ENCODE results near the gene PCDHGB7. TPM values are rescaled to one million over a fixed set of nuclear protein-coding genes. Genes with fewer than 3 reads are reported as not detected.

PCDHGB7 gene
- total RNA-seq, 1 donor from 2014 or later = 22.4 TPM

DNA sequence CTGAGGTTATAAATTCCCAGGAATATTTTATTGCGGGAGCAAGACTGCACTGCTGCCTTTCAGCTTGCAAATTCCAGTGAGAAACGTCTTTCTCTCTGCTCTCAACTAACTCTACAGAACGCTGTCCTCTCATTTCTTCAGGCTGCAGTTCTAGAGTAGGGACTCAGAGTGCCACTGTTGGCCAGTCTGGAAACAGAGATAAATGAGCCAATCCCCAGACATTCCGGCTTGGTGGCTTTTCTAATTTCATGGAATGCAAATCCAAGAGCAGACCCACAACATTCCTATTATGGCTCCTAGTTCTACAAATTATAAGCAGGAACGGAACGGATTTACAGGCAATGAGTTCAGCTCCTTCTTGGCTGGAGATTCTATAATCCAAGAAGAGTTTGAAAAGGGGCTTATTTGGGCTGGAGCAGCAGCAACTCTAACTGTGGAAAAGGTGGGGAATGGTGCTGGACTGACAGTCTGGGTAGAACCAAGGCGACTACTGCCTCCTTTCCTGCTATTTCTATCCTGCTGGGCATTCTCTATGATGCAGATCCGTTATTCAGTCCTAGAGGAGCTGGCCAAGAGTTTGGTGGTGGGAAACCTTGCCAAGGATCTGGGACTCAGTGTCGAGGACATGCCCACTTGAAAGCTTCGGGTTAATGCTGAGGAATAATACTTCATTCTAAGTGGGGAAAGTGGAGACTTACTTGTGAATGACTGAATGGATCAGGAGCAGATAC is 22.1 kb downstream of the PCDHGB7 start:
- H3K27me3 ChIP-seq (ENCODE audit: insufficient read depth, low read length) = no peaks in the 10 kb centered on the region
- Mint-ChIP-seq H3K9me3 (ENCODE audit: unreplicated experiment) (no peaks in the 10 kb centered on the region), H3K27ac (ENCODE audit: unreplicated experiment) (no peak overlapping the region), H3K4me3 (ENCODE audit: unreplicated experiment) (no peak overlapping the region), H3K4me1 (ENCODE audit: low read depth, unreplicated experiment) (peaks cover 5% of the 10 kb centered on the region), H3K27me3 (ENCODE audit: low read depth, unreplicated experiment) (no peaks in the 10 kb centered on the region), H3K36me3 (ENCODE audit: low read depth, unreplicated experiment) (peaks cover 21% of the 10 kb centered on the region)
- FAIRE-seq (no peak), DNase-seq (ENCODE audit: low read depth) (peak; percentile 38)
- H3K27ac ChIP-seq (ENCODE audit: low read depth, low read length) = no peak overlapping the region
- H3K9me3 ChIP-seq (ENCODE audit: insufficient read depth, low read depth, low read length) = peaks cover 8% of the 10 kb centered on the region
- no peaks in the 10 kb centered on the region for H3K4me1 ChIP-seq (ENCODE audit: insufficient read depth, low read length)
- H4K20me1 ChIP-seq (ENCODE audit: insufficient read depth, low read length) = peaks cover 4% of the 10 kb centered on the region
- H2AFZ ChIP-seq (ENCODE audit: low read depth, low read length) = no peak overlapping the region
- TF ChIP-seq EZH2 (IDR thresholded peaks at IDR 0.05; ENCODE audit: insufficient read depth, low read length) = no peak
- TF ChIP-seq, protein P1, sequence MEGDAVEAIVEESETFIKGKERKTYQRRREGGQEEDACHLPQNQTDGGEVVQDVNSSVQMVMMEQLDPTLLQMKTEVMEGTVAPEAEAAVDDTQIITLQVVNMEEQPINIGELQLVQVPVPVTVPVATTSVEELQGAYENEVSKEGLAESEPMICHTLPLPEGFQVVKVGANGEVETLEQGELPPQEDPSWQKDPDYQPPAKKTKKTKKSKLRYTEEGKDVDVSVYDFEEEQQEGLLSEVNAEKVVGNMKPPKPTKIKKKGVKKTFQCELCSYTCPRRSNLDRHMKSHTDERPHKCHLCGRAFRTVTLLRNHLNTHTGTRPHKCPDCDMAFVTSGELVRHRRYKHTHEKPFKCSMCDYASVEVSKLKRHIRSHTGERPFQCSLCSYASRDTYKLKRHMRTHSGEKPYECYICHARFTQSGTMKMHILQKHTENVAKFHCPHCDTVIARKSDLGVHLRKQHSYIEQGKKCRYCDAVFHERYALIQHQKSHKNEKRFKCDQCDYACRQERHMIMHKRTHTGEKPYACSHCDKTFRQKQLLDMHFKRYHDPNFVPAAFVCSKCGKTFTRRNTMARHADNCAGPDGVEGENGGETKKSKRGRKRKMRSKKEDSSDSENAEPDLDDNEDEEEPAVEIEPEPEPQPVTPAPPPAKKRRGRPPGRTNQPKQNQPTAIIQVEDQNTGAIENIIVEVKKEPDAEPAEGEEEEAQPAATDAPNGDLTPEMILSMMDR (IDR thresholded peaks at IDR 0.05; ENCODE audit: insufficient read depth, low read depth, low read length) = peak; percentile 11
- peaks cover 13% of the 10 kb centered on the region for H3K79me2 ChIP-seq (ENCODE audit: insufficient read depth, low read length)
- H3K9ac ChIP-seq (ENCODE audit: low read length) = no peak overlapping the region
- no peak overlapping the region for H3K4me3 ChIP-seq (ENCODE audit: insufficient read depth, low read depth, low read length)
- no peak overlapping the region for H3K4me2 ChIP-seq (ENCODE audit: low read length)
- no peaks in the 10 kb centered on the region for H3K36me3 ChIP-seq (ENCODE audit: insufficient read depth, low read length)

DNA sequence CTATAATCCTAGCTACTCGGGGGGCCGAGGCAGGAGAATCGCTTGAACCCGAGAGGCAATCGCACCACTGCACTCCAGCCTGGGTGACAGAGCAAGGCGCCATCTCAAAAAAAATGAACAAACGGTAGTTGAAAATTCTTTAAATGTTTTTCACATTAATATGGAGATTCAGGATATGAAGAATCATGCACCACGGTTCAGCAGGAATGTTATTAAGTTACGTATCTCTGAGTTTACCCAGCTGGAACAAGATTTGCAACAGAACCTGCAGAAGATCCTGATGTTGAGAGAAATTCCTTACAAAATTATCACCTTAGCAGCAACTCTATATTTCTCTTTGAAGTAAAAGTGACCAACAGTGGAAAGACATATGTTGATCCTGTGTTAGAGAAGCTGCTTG is 22.9 kb downstream of the PCDHGB7 start:
- DNase-seq (ENCODE audit: low read depth) (no peak), FAIRE-seq (no peak)
- peaks cover 21% of the 10 kb centered on the region for H3K36me3 Mint-ChIP-seq (ENCODE audit: low read depth, unreplicated experiment)
- no peak overlapping the region for H3K4me3 ChIP-seq (ENCODE audit: insufficient read depth, low read depth, low read length)
- H3K27ac ChIP-seq (ENCODE audit: low read depth, low read length) = no peak overlapping the region
- H2AFZ ChIP-seq (ENCODE audit: low read depth, low read length) = no peak overlapping the region
- no peak overlapping the region for H3K27ac Mint-ChIP-seq (ENCODE audit: unreplicated experiment)
- no peak overlapping the region for H3K9ac ChIP-seq (ENCODE audit: low read length)
- H4K20me1 ChIP-seq (ENCODE audit: insufficient read depth, low read length) = peaks cover 4% of the 10 kb centered on the region
- no peaks in the 10 kb centered on the region for H3K27me3 Mint-ChIP-seq (ENCODE audit: low read depth, unreplicated experiment)
- H3K9me3 Mint-ChIP-seq (ENCODE audit: unreplicated experiment) = no peaks in the 10 kb centered on the region
- no peaks in the 10 kb centered on the region for H3K4me1 ChIP-seq (ENCODE audit: insufficient read depth, low read length)
- H3K36me3 ChIP-seq (ENCODE audit: insufficient read depth, low read length) = no peaks in the 10 kb centered on the region
- no peak overlapping the region for H3K4me2 ChIP-seq (ENCODE audit: low read length)
- TF ChIP-seq, protein P1 (IDR thresholded peaks at IDR 0.05; ENCODE audit: insufficient read depth, low read depth, low read length) = no peak
- H3K4me3 Mint-ChIP-seq (ENCODE audit: unreplicated experiment) = no peak overlapping the region
- peaks cover 12% of the 10 kb centered on the region for H3K79me2 ChIP-seq (ENCODE audit: insufficient read depth, low read length)
- H3K4me1 Mint-ChIP-seq (ENCODE audit: low read depth, unreplicated experiment) = peaks cover 5% of the 10 kb centered on the region
- H3K9me3 ChIP-seq (ENCODE audit: insufficient read depth, low read depth, low read length) = peaks cover 8% of the 10 kb centered on the region
- H3K27me3 ChIP-seq (ENCODE audit: insufficient read depth, low read length) = no peaks in the 10 kb centered on the region

DNA sequence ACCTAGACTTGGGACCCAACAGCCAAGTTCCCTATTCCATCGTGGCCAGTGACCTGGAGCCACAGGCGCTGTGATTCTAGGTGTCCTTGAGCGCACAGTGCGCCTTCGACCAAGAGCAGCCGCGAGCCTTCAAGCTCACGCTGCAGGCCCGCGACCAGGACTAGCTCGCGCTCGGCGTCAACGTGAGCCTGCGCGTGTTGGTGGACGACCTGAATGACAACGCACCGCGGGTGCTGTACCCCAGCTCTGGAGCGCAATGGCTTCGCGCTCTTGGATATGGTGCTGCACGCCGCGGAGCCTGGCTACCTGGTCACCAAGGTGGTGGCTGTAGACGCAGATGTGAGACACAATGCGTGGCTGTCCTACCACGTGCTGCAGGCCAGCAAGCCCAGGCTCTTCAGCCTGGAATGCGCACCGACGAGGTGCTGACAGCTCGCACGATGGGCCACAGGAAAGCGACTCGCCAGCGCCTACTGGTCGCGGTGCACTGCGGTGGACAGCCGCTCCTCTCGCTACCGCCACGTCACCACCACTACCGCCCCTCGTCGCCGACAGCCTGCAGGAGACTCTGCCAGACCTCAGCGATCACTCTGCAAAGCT is 24.2 kb downstream of the PCDHGB7 start:
- Histone ChIP-seq H3K4me3 (ENCODE audit: insufficient read depth, low read depth, low read length) (no peak overlapping the region), H3K27ac (ENCODE audit: low read depth, low read length) (no peak overlapping the region), H3K27me3 (ENCODE audit: insufficient read depth, low read length) (no peaks in the 10 kb centered on the region), H4K20me1 (ENCODE audit: insufficient read depth, low read length) (peaks cover 4% of the 10 kb centered on the region), H3K9ac (ENCODE audit: low read length) (no peak overlapping the region), H3K79me2 (ENCODE audit: insufficient read depth, low read length) (peaks cover 8% of the 10 kb centered on the region), H3K36me3 (ENCODE audit: insufficient read depth, low read length) (no peaks in the 10 kb centered on the region), H2AFZ (ENCODE audit: low read depth, low read length) (no peak overlapping the region), H3K4me2 (ENCODE audit: low read length) (no peak overlapping the region), H3K4me1 (ENCODE audit: insufficient read depth, low read length) (no peaks in the 10 kb centered on the region), H3K9me3 (ENCODE audit: insufficient read depth, low read depth, low read length) (peaks cover 8% of the 10 kb centered on the region)
- H3K27me3 Mint-ChIP-seq (ENCODE audit: low read depth, unreplicated experiment) = no peaks in the 10 kb centered on the region
- H3K9me3 Mint-ChIP-seq (ENCODE audit: unreplicated experiment) = no peaks in the 10 kb centered on the region
- DNase-seq (ENCODE audit: low read depth) (no peak), FAIRE-seq (no peak)
- H3K27ac Mint-ChIP-seq (ENCODE audit: unreplicated experiment) = no peak overlapping the region
- TF ChIP-seq, protein P1 (IDR thresholded peaks at IDR 0.05; ENCODE audit: insufficient read depth, low read depth, low read length) = no peak
- no peak for TF ChIP-seq EZH2 (IDR thresholded peaks at IDR 0.05; ENCODE audit: insufficient read depth, low read length)
- peaks cover 5% of the 10 kb centered on the region for H3K4me1 Mint-ChIP-seq (ENCODE audit: low read depth, unreplicated experiment)
- no peak overlapping the region for H3K4me3 Mint-ChIP-seq (ENCODE audit: unreplicated experiment)
- peaks cover 25% of the 10 kb centered on the region for H3K36me3 Mint-ChIP-seq (ENCODE audit: low read depth, unreplicated experiment)

All from astrocyte (in vitro differentiated cells and primary cell).